Jurkat, Clone E6-1 (cell line): ENCODE results near the gene DECR2. TPM values are rescaled to one million over a fixed set of nuclear protein-coding genes. Genes with fewer than 3 reads are reported as not detected.
"Not testable (repeated sequence)": the region's sequence is repeated elsewhere in the genome, so short reads cannot be mapped to it uniquely, and the experiment has no call there.

Experiments used
- DNase-seq: peaks from one replicate; pipeline ENCODE4 v3.0.0-alpha.2; 2011; ENCODE audit warnings: low read depth, low spot score
- H3K4me3 ChIP-seq: 2 replicates; pipeline ENCODE4 v1.5.1; 2011; ENCODE audit warnings: mild to moderate bottlenecking, low read length, control low read depth, moderate library complexity
- polyA plus RNA-seq: library from polyadenylated mRNA; unstranded; fragments of >200 nt; gene quantifications from one replicate; pipeline ENCODE4 v1.2.1, GENCODE V29; 2012; ENCODE audit warnings: missing spikeins; ENCODE audit not compliant: insufficient read length, insufficient read depth

DECR2 gene, protein sequence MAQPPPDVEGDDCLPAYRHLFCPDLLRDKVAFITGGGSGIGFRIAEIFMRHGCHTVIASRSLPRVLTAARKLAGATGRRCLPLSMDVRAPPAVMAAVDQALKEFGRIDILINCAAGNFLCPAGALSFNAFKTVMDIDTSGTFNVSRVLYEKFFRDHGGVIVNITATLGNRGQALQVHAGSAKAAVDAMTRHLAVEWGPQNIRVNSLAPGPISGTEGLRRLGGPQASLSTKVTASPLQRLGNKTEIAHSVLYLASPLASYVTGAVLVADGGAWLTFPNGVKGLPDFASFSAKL
- polyA plus RNA-seq = 27.4 TPM

DNA sequence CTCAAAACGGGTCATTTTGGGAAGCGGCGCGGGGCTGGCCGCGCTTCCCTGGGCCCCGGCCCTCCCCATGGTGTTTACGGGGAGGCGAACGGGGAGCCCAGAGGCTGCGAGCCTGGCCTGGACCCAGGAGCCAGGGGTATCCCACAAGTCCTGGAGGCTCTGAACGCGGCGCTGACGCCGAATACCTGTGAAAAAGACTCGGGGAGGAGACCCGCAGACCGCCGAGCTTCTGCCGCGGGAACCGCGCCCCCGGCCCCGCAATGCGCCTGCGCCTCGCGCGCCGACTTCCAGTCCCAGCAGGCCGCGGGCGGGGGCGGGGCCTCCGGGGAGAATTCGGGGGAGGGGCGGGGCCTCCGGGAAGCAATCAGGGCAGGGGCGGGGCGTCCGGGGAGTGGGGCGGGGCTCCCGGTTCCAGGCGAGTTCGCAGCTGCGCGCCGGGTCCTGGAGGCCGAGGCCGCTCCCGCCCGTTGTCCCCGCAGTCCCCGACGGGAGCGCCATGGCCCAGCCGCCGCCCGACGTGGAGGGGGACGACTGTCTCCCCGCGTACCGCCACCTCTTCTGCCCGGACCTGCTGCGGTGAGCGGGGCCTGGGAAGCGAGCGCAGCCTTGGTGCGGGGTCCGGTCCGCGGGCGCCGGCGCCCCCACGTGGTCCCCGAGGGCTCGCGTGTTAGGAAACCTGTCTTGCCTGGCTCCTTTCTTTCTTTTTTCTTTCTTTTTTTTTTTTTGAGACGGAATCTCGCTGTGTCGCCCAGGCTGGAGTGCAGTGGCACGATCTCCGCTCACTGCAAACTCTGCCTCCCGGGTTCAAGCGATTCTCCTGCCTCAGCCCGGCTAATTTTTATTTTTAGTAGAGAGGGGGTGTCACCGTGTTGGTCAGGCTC, at the start of gene DECR2:
TSS of gene DECR2 (plus strand) at position 418 of the 881 bp plus-strand sequence. CDS start at position 497, 79 bp downstream.
- H3K4me3 ChIP-seq = peak within 1 kb of the TSS; percentile 65
- DNase-seq = peak; percentile 71

DNA sequence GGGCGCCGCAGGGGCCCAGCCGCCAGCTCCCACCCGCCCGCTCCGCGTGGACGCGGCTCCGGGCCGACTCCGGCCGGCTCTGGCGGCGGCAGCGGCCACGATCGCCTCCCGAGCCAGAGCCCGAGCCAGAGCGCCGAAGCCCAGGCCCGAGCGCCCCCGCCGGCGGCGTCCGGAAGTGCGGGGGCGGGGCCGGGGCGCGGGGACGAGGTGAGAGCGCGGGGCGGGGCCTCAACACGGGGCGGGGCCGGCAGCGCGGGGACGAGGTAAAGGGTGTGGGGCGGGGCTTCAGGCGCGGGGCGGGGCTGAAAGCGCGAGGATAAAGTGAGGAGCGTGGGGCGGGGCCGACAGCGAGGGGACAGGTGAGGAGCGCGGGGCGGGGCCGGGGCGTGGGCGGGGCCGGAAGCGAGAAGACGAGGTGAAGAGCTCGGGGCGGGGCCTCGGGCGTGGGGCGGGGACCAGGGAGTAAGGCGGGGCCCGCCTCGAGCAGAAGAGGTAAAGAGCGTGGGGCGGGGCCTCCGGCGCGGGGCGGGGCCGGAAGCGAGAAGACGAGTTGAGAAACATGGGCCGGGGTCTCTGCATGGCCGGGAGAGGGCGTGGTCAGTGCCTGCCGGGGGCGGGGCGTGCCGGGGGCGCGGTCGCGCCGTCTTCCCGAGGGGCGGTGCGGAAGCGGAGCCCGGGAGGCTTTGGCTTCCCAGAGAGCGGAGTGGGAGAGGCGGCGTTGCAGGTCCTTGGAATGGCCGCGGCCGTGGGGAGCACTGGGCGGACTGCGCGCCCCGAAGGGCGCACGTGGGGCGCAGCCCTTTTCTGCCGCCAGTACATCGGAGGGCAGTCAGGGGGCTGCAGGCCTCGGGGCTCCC, 48.9 kb upstream of the DECR2 start, which contains the start of gene AXIN1:
TSS of gene AXIN1 (minus strand) at position 177 of the 857 bp plus-strand sequence. CDS start 5,698 bp downstream, outside the sequence.
- DNase-seq = peak; percentile 91
- peak within 1 kb of the TSS; percentile 65 for H3K4me3 ChIP-seq

DNA sequence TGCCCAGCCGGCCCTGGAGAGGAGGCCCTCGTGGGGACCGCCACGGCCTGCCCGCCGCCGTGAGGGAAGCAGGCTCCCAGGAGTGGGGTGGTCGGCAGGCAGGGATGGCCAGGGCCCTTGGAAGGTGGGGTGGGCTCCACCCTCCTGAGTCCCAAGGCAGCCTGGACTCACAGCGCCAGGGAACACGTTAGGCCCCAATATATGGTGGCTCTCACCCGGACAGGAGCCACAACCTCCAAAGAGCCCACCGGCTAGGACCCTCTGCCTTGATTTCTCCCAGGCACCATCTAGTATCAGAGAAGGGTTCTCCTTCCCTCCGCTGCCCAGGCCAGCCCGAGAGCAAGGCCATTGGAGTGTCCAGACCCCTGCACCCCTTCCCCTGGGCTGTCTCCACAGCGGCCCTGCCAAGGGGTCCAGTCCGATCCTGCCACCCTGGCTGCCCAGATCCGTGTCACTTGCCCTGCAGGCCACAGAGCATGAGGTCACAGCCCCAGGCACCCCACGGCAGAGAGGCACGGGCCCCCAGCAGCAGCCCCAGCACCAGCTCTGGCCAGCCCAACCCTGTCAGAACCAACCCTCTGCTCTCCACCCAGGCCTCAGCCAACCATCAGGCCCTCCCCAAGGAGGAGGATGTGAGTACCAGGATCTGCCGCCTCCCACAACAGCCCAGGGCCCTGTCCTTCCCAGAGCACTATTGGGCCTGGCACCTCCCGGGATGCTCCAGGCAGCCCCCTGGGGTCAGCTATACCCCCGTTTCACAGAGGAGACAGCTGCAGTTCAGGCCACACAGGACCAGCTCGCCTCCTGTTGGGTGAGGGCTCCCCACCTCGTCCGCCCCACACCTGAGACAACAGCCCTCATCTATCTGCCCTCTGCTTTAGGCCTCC, 48.0 kb upstream of the DECR2 start:
- peak overlapping the region; percentile 50 for H3K4me3 ChIP-seq

DNA sequence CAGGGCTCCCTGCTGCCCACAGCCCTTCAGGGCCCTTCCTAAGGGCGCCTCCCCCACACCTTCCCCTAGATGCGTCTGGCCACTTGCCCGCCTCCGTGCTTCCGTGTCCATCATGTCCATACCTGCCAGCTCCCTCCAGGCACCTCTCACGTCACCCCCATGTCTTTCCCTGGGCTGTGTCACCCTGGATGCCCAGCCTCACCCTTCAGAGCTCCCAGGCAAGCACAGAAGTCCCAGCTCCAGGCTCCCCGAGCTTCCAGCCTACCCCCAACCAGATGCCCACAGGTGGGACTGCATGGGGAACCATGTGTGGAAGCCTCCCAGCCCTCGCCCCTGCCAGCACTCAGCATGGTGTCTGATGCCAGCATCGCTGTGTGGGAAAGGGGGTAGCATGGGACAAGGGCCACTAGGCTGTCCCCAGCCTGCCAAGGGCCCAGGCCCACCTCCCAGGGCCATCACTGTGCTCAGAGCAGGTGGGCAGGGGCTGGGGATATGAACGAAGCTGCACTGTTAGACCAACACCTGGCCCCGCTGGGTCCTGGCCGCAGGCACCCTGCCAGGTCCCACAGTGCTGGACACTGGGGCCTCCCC, 47.3 kb upstream of the DECR2 start:
- no peak for DNase-seq

More for the DNA sequence above, 48.0 kb upstream of the DECR2 start:
- no peak for DNase-seq

DNA sequence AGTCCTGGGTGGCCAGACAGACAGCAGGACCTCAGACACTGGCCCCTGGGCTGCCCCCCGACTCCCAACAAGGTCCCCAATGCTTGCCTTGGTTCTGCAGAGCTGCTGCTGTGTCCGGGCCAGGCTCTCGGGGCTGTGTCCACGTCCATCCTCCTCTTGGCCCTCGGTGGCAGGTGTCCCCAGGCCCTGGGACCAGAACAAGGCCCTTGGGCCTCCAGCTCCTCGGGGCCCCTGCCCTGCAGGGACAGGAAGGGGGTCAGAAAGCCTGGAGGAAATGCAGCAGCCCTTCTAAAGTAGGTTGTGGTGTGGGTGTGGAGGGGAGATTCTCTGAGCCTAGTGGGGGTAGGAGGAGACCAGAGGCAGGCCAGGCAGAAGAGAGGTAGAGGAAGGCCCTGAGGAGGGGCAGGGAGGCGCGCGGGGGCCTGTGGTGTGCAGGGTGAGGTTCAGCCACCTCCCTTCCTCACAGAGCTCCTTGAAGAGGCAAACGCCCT, 46.7 kb upstream of the DECR2 start:
- H3K4me3 ChIP-seq = no peak overlapping the region
- no peak for DNase-seq

More for the DNA sequence above, 47.3 kb upstream of the DECR2 start:
- H3K4me3 ChIP-seq = no peak overlapping the region

DNA sequence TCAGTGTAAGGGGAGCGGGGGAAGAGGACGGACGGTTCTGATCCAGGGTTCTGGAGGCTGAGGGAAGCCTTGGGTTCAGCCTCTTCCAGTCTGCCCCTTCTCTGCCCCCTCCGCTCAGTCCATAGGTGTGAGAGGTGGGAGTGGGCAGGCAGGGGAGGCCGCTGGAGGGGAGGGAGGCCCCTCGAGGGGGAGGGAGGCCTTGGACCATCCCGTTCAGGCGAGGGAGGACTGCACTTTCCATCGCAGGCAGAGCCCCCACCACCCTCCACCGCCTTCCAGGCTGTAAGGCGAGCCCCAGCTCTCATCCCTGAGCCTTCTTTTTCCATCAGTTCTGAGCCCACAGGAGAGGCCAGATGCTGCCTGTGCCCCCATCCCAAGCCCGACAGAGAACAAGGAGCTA, 44.9 kb upstream of the DECR2 start:
- no peak for DNase-seq
- H3K4me3 ChIP-seq = no peak overlapping the region

DNA sequence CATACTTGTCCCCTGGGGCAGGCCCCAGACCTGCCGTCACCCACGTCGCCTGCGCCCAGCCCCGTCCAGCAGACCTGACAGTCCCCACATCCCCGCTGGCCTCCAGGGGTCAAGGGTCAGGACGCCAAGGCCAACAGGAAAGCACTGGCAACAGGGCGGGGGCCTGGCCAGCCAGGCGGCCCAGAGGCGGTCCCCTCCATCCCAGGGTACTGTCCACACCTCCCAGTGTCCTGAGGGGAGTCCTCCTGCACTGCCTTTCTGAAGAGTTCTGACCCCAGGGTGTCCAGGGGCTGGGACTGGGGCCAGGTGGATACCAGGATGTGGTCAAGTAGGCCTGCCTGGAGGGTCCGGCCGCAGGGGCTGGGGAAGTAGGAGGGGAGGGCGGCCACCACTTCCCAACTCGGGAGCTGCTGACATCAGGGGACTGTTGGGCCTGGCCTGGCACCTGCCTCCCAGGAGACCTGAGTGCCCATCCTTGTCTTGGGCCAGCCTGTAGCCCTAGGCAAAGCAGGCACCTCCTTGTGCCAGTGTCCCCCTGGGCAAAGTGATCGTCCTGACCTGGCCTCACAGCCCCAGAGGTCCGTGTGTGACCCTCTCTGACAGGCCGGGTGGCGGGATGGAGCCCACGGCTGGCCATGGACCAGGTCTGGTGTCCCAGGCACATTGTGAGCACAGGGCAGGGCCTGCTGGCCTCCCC, 42.5 kb upstream of the DECR2 start:
- no peak for DNase-seq
- H3K4me3 ChIP-seq = no peak overlapping the region

DNA sequence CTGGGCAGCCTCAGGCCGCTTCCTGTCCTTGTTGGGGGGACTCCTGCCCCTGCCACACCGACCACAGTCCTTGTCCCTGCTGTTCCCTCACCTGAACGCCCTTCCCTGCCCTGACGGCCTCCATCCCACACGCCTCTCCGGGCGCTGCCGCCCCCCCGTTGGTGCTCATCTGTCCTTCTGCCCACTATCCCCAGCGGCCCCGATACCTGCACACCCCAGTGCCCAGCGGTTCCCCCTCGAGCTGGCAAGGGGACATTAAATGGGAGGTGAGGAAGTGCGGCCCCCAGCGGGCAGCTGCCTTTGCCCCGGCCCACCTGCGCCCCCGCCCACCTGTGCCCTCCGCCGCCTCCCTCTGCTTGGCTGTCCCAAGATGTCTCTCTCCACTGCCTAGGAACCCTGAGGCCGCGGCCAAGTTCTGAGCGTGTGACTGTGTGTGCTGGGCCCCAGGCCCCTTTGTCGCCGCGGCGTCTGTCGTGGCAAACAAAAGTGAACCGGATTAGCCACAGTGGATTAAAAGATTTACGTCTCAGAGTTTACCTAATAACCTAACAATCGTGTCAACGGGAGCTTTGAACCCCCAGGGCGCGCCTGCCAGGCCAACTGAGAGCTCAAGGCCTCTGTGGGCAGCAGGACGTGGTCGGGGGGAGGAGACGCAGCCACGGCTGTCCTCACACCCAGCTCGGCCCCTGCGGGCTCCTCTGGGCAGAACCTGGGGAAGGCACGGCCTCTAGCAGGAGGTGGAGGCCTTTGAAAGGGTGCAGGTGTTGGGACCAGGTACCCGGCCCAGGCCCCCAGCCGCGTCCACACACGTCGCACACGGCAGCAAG, 41.6 kb upstream of the DECR2 start:
- DNase-seq = no peak
- no peak overlapping the region for H3K4me3 ChIP-seq

DNA sequence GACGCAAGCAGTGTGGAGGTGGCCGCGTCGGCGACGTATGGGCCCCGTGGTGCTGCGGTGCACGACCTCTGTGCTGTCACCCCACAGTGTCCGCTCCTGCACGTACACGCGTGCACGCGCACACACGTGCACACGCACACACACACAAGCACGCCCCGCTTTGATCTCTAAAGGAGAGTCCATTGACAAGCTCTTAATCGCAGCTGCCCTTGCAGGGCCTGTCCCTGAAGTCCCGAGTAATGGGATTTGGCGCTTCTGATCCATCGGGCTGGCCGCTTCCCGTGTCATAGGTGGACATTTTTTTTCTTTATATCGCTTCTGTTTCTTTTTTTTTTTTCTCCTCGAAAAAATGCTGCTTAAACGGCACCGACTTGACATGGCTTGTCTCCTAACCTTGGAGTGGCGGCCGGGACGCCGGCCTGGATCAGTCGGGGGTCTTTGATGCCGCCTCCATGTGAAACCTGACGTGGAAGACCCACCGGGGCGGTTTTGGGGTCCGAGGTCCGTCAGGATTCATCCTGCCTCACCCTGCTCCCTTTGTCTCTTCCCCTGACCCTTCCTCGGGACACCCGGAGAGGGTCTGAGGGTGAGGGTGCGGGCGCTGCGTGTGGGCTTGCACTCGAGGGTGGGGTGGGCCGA, 40.9 kb upstream of the DECR2 start:
- H3K4me3 ChIP-seq = no peak overlapping the region
- DNase-seq = no peak

DNA sequence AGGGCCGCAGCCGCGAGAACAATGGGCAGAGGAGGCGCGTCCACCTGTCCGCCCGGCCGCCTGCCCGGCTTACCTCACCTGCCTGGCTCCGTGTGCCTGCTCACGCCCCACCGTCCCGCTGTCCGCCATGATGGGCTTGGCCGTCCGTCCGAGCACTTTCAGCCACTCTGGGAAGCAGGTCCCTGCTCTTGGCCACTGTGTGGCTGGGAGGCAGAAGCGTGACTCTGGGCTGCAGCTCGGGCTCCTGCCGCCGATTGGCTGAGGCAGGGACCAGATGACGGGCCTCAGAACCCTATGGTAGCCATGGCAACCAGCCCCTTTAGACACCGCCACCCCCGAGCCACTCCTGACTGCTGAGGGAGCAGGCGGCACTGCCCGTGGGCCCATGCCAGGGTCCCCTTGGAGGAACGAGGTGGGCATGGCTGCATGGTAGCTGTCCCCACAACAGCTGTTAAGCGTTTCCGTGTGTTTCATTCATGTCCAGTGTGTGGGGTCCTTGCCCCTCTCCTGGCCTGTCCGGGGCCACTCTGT, 40.3 kb upstream of the DECR2 start:
- no peak overlapping the region for H3K4me3 ChIP-seq
- DNase-seq = no peak

DNA sequence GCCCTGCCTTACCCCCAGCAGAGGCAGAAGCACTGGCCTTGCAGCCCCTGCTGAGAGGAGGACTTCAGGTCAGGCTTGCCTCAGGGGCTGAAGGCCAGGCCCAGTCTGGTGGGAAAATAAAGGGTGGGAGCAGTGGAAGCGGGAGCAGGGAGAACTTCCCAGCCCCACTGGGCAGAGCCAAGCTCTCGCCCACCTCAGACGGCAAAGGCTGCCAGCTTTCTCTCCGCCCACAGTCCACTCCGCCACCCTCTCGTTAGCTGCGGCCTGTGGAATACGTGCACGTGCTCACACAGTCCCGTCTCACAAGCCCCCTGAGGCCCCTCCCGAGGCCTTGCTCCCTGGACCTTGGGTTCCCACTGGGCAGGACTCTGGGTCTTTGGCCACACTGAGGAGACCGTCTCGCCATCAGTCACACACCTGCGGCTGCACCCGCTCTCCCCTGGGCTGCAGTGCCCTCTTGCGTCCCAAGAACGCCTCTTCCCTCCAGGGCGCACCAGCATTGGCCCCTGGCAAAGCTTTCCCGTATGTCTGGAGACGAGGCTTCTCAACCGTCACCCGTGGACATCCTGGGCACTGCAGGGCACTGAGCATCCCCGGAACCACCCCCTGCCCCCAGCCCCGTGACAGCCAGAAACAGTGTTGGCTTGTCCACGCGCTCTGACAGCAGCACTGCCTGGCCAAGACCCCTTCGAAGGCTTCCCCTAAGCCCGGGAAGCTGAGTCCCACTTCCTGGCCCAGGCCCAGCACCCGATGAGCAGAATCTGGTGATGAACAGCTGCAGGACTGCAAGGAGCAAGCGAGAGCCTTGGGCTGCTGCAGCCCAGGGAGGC, 39.6 kb upstream of the DECR2 start:
- peak; percentile 69 for DNase-seq
- 0 out of 2 replicates have a peak overlapping the region, but pooled peaks have one; percentile 5 for H3K4me3 ChIP-seq

DNA sequence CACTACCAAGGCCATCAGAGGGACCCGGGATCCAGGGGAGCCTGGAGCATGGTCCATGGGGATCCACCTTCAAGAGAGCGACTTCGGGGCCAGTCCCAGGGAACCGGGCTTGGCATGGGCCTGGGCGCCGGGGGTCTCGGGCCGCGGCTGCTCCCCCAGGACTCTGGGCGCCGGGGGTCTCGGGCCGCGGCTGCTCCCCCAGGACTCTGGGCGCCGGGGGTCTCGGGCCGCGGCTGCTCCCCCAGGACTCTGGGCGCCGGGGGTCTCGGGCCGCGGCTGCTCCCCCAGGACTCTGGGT, 39.0 kb upstream of the DECR2 start:
- not testable (repeated sequence) for H3K4me3 ChIP-seq, DNase-seq

DNA sequence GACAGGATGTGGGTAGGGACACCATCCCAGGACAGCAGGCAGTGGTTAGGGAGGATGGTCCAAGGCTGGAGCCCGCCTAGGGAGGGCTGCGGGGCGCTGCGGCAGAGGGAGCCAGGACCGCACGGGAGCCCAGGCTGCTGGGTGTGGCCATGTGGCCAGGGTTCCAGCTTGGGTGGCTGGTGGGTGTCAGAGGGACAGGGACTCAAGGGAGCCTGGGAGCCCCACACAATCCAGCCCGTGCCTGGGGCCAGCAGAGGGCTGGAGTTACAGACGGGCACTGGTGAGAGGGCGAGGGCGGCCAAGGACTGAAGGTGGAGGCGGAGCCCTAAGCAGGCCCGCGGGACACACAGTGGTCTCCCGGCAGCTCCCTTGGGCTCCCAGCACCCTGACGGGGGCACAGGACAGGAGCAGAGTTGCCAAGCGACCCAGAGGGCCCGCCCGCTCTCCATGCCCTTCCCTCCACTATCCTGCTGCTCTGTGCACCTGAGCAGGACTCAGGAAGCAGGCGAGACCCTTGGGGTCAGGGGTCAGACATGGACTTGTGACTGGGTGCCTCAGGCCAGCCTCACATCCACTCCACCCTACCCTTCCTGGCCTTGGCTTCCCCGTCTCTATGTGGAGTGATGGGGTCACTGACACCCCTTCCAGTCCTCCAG, 38.4 kb upstream of the DECR2 start:
- H3K4me3 ChIP-seq = no peak overlapping the region
- no peak for DNase-seq

DNA sequence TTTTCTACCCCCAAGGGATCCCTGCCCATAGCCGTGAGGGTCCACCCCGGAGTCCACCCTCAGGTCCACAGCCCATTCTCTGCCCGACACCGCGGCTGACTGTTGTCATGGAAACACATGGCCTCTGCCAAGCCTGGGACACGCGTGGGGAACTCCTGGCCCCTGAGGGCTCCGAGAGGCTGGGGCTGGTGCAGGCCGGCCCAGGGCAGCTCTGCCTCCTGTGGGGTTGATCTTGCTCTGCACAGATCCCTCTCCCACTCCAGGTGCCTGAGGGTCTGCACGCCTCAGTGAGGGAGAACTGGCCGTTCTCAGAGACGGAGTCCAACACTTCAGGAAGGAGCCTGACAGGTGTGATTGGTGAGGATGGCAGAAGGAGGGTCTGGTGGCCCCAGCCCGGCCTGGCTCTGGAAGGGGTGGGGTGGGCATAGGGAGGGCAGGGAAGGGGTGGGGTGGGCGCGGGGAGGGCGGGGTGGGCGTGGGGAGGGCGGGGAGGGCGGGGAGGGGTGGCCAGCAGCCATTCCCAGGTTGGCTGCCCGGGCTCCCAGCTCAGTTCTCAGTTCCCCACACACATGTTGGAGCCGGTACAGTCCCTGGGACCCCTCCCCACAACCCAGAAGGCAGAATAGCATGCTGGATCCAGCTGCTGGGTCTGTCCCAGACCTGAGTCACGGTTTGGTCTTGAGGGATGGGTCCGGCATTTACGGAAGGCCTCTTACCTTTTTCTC, 37.8 kb upstream of the DECR2 start:
- no peak for DNase-seq
- H3K4me3 ChIP-seq = no peak overlapping the region
